K562 (cell line): Measurements from ENCODE around the gene BCL7C. TPM values are rescaled to one million over a fixed set of nuclear protein-coding genes. Genes with fewer than 3 reads are reported as not detected.

ENCODE experiments used
- ATAC-seq: fragments of 200-7000 bp; cut with Tn5 transposase; 3 replicates; pipeline ENCODE4 v1.9.1; 2020; ENCODE audit warnings: moderate library complexity
- BruUV-seq: library from RNA; stranded (reverse); fragments of 400-500 nt; replicated peaks from 2 replicates; lab custom pipeline; 2021; lab: Mats Ljungman, UMichigan
- CTCF ChIA-PET: fragments of 300-600 bp; formaldehyde crosslinking; extraction: SDS; loops from one replicate; lab custom pipeline; 2021; ENCODE audit warnings: low intra/inter-chr PET ratio; lab: Yijun Ruan, JAX
- POLR2A ChIA-PET: fragments of 300-600, 350-650 bp; sonication (Branson Sonifier 250); formaldehyde crosslinking; extraction: SDS; loops from one replicate; lab custom pipeline; 2021; ENCODE audit warnings: antibody characterized with exemption, inconsistent platforms; lab: Yijun Ruan, JAX
- DNase-seq, 4 experiments: peaks; one replicate each; pipeline versions ENCODE4 v3.0.0 to v3.0.0-alpha.2; 2011 to 2018; ENCODE audit warnings: low spot score in 3 of 4, mixed read lengths in 3 of 4; ENCODE audit errors: extremely low read depth in 1 of 4
- FAIRE-seq: peaks from 2 replicates; lab custom pipeline; 2011; peaks lifted over from hg19 to GRCh38; lab: Jason Lieb, UNC
- H2AFZ ChIP-seq: 2 replicates; pipeline ENCODE4 v1.6.0; 2011; ENCODE audit warnings: low read depth, low read length, control low read depth, inconsistent platforms
- H3K27ac ChIP-seq: fragments of 200-600 bp; 3 replicates; pipeline ENCODE4 v1.8.0; 2011; ENCODE audit warnings: low read depth, mild to moderate bottlenecking, control low read depth, inconsistent platforms, low read length, moderate library complexity, mixed read lengths; ENCODE audit errors: extremely low read depth
- H3K27me3 ChIP-seq, 2 experiments: fragments of 300-600 bp in 1 of 2; 2 replicates in 1 of 2; 3 replicates in 1 of 2; pipeline versions ENCODE4 v1.6.0 to v1.8.0; 2011; ENCODE audit warnings: inconsistent platforms in 2 of 2, low read length in 2 of 2, mild to moderate bottlenecking in 1 of 2, mixed read lengths in 1 of 2, moderate library complexity in 1 of 2; ENCODE audit not compliant: control insufficient read depth in 2 of 2, insufficient read depth in 2 of 2
- H3K36me3 ChIP-seq: fragments of 300-600 bp; 3 replicates; pipeline ENCODE4 v1.8.0; 2011; ENCODE audit warnings: mild to moderate bottlenecking, low read length, inconsistent platforms; ENCODE audit not compliant: control insufficient read depth, insufficient read depth
- H3K4me1 ChIP-seq, 2 experiments: fragments of 200-600 bp in 1 of 2; replicated peaks in 1 of 2; 2 replicates in 1 of 2; 3 replicates in 1 of 2; pipeline versions ENCODE4 v1.5.1 to v1.8.0; 2011; ENCODE audit warnings: inconsistent platforms in 2 of 2, low read length in 2 of 2, mild to moderate bottlenecking in 1 of 2, mixed read lengths in 1 of 2, moderate library complexity in 1 of 2; ENCODE audit not compliant: control insufficient read depth in 2 of 2, insufficient read depth in 2 of 2
- H3K4me2 ChIP-seq: 2 replicates; pipeline ENCODE4 v1.6.1; 2011; ENCODE audit warnings: low read length, control low read depth, inconsistent platforms, mixed read lengths; ENCODE audit not compliant: insufficient read depth
- H3K4me3 ChIP-seq: fragments of 200-600 bp; sonication (generic), shearing (Covaris generic); 2 replicates; pipeline ENCODE4 v1.5.1; 2016; ENCODE audit warnings: control low read depth, inconsistent platforms
- H3K79me2 ChIP-seq: fragments of 200-600 bp; 3 replicates; pipeline ENCODE4 v1.8.0; 2011; ENCODE audit warnings: low read length, inconsistent platforms; ENCODE audit not compliant: control insufficient read depth, insufficient read depth
- H3K9ac ChIP-seq, 2 experiments: 2 replicates each; pipeline versions ENCODE4 v1.6.0 to v1.6.1; 2011; ENCODE audit warnings: low read depth in 2 of 2, low read length in 2 of 2, control low read depth in 1 of 2, inconsistent platforms in 1 of 2, mild to moderate bottlenecking in 1 of 2, mixed read lengths in 1 of 2; ENCODE audit not compliant: insufficient read depth in 1 of 2
- H3K9me1 ChIP-seq: one replicate; pipeline ENCODE4 v1.6.0; 2011; ENCODE audit warnings: inconsistent platforms, mild to moderate bottlenecking, low read length, moderate library complexity; ENCODE audit not compliant: control insufficient read depth, insufficient read depth
- H3K9me3 ChIP-seq: replicated peaks from 2 replicates; pipeline ENCODE4 v1.5.1; 2011; ENCODE audit warnings: low read depth, low read length, inconsistent platforms; ENCODE audit not compliant: control insufficient read depth, insufficient read depth
- H4K20me1 ChIP-seq: replicated peaks from 2 replicates; pipeline ENCODE4 v1.6.1; 2011; ENCODE audit warnings: low read length, inconsistent platforms, mixed read lengths; ENCODE audit not compliant: control insufficient read depth, insufficient read depth
- CEBPG ChIP-seq, 3 experiments: fragments of 200-800 bp in 1 of 3; sonication (Bioruptor generic) in 1 of 3; sonication (generic) in 1 of 3; formaldehyde crosslinking in 1 of 3; IDR thresholded peaks in 2 of 3; conservative IDR thresholded peaks in 1 of 3; 2 replicates each; pipeline versions ENCODE4 v1.6.1 to v1.8.0; 2016 to 2022; ENCODE audit warnings: missing compliant biosample characterization in 2 of 3, missing genetic modification characterization in 2 of 3, mild to moderate bottlenecking in 1 of 3, missing genetic modification reagents in 1 of 3
- FOXJ3 ChIP-seq: sonication (generic); formaldehyde crosslinking; IDR thresholded peaks from 2 replicates; pipeline ENCODE4 v1.4.0; 2020; ENCODE audit warnings: mild to moderate bottlenecking, missing genetic modification reagents
- PHF20 ChIP-seq: fragments of 450-650 bp; IDR thresholded peaks from 2 replicates; pipeline ENCODE4 v1.6.1; 2018; ENCODE audit not compliant: partially characterized antibody
- PTTG1 ChIP-seq: fragments of 450-650 bp; IDR thresholded peaks from 2 replicates; pipeline ENCODE4 v1.6.1; 2016; ENCODE audit warnings: low read depth, mild to moderate bottlenecking, missing genetic modification characterization, missing compliant biosample characterization
- SAFB ChIP-seq: fragments of 200-400 bp; formaldehyde crosslinking; IDR thresholded peaks from 2 replicates; pipeline ENCODE4 v1.6.1; 2017; ENCODE audit warnings: low read depth, low read length, borderline replicate concordance
- SMARCE1 ChIP-seq: fragments of 450-650 bp; IDR thresholded peaks from 2 replicates; pipeline ENCODE4 v1.7.1; 2016; ENCODE audit warnings: mild to moderate bottlenecking
- TAF9B ChIP-seq: fragments of 450-650 bp; IDR thresholded peaks from 2 replicates; pipeline ENCODE4 v1.6.1; 2018; ENCODE audit warnings: mild to moderate bottlenecking; ENCODE audit not compliant: partially characterized antibody
- TFAP4 ChIP-seq: sonication (generic); formaldehyde crosslinking; IDR thresholded peaks from 2 replicates; pipeline ENCODE4 v1.8.0; 2022; ENCODE audit warnings: missing genetic modification reagents, mild to moderate bottlenecking, moderate library complexity, borderline replicate concordance
- TGIF2 ChIP-seq: sonication (generic); formaldehyde crosslinking; IDR thresholded peaks from 2 replicates; pipeline ENCODE4 v1.8.1; 2022; ENCODE audit warnings: mild to moderate bottlenecking, missing genetic modification reagents, moderate library complexity
- ZBTB43 ChIP-seq: sonication (generic); formaldehyde crosslinking; IDR thresholded peaks from 2 replicates; pipeline ENCODE4 v1.8.0; 2023; ENCODE audit warnings: mild to moderate bottlenecking, missing genetic modification reagents
- ZNF609 ChIP-seq: sonication (generic); formaldehyde crosslinking; IDR thresholded peaks from 2 replicates; pipeline ENCODE4 v1.8.1; 2023; ENCODE audit warnings: missing genetic modification reagents, mild to moderate bottlenecking, borderline replicate concordance
- WGBS: fragments of 100-300 bp; shearing (Covaris generic); methylation state at CpG from one replicate; pipeline ENCODE4 v1.1.6; 2016; ENCODE audit warnings: low coverage, mixed read lengths; ENCODE audit not compliant: insufficient coverage; ENCODE audit errors: missing lambda C conversion rate; 5-methylcytosine and 5-hydroxymethylcytosine counted together
- in situ Hi-C: fragments of 300-500 bp; cut with MboI; formaldehyde crosslinking; loops from 4 replicates; pipeline ENCODE4 v1.15.0; 2018; ENCODE audit warnings: inconsistent platforms, mixed read lengths
- intact Hi-C: fragments of 100-400 bp; cut with micrococcal nuclease; formaldehyde crosslinking; loops from 2 replicates; pipeline ENCODE4 v1.14.2; 2022
- polyA plus RNA-seq, 8 experiments: library from polyadenylated mRNA; depleted of rRNA in 4 of 8; stranded (reverse) in 5 of 8; unstranded in 3 of 8; fragments of >200 nt; fragmentation: Nextera tagmentation in 2 of 8; fragmentation: Illumina TruSeq in 1 of 8; extraction: Ambion mirVana in 2 of 8; extraction: Trizol in 1 of 8; gene quantifications; 2 replicates each; pipeline versions ENCODE4 v1.2.1 to v1.2.3, GENCODE V29; 2011 to 2014; ENCODE audit warnings: inconsistent platforms in 1 of 8, missing spikeins in 1 of 8
- total RNA-seq, 7 experiments: library from RNA; depleted of rRNA in 6 of 7; stranded (reverse); fragments of >200 nt in 6 of 7; fragmentation: Illumina TruSeq in 2 of 7; extraction: Trizol in 2 of 7; gene quantifications; 2 replicates each; pipeline versions ENCODE4 v1.2.1 to v1.2.3, GENCODE V29; 2011 to 2021; ENCODE audit warnings: low replicate concordance in 1 of 7

Gene BCL7C
- total and polyA plus RNA-seq, 9 of the 15 experiments (the other 6 are each of a cell fraction or from before 2014, with no cell fraction given) = 1.7 to 85.8 (median 19.6) TPM

GRCh38 chr16:30874821-30875717 lies 18.8 kb downstream of the BCL7C start:
- Histone ChIP-seq H3K79me2 (peaks cover 20% of the 10 kb centered on the region), H3K36me3 (peaks cover 18% of the 10 kb centered on the region; the same call in 1 of the 3 replicates), H3K4me1 (peaks cover 13 to 36% of the 10 kb centered on the region in 2 experiments), H3K9ac (peak overlapping the region; percentile 76 to 100), H3K27me3 (no peaks in the 10 kb centered on the region), H4K20me1 (no peaks in the 10 kb centered on the region), H3K9me1 (no peaks in the 10 kb centered on the region), H3K4me2 (peak overlapping the region; percentile 80), H3K27ac (peak overlapping the region; percentile 88), H3K4me3 (peak overlapping the region; percentile 77), H2AFZ (peak overlapping the region; percentile 92), H3K9me3 (no peaks in the 10 kb centered on the region)
- ATAC-seq = peak; percentile 94
- intact Hi-C loops (loop anchor here (2.0 to 5.0 kb wide), 3 partner anchors 20 to 68 kb away; partner anchors contain the start of genes BCL7C and FBXL19), in situ Hi-C loops (no loop called here)
- ChIA-PET CTCF (no interaction called here), POLR2A (interaction anchor here (0.6 to 3.0 kb wide), 12 partner anchors 10 to 1085 kb away, joined by 3 to 14 read pairs (median 4); no protein-coding TSS in a partner anchor)
- FAIRE-seq = peak; percentile 80
- TSS peak; percentile 82 for BruUV-seq
- peak; percentile 83 to 96 (median 88) for DNase-seq
- WGBS = under 1% methylated on average over 79 of the region's 85 CpGs
- TF ChIP-seq PTTG1 (tag) = no peak
- peak; percentile 79; the same call in 1 of the 2 replicates for TF ChIP-seq ZNF609 (CRISPR knock-in tag)
- peak; percentile 26; the same call in 1 of the 2 replicates for TF ChIP-seq SAFB
- 0 out of 2 replicates have a peak, but pooled peaks have one; percentile 44 for TF ChIP-seq SMARCE1
- TF ChIP-seq TFAP4 (CRISPR knock-in tag) = peak; percentile 96
- TF ChIP-seq ZBTB43 (CRISPR knock-in tag) = 0 out of 2 replicates have a peak, but pooled peaks have one; percentile 31
- peak; percentile 90 for TF ChIP-seq TAF9B
- TF ChIP-seq PHF20 = peak; percentile 82
- TF ChIP-seq CEBPG (CRISPR knock-in tag; IDR thresholded peaks at IDR 0.05) = peak; percentile 35; the same call in 1 of the 2 replicates
- peak in 1 of 2 experiments; percentile 42; a peak in 1 of 4 replicates for TF ChIP-seq CEBPG (tag; conservative IDR thresholded peaks at IDR 0.05 in 1 of 2, IDR thresholded peaks at IDR 0.05 in 1 of 2)
- TF ChIP-seq TGIF2 (CRISPR knock-in tag) = no peak
- no peak for TF ChIP-seq FOXJ3 (CRISPR knock-in tag)
